Heart right ventricle (tissue), 16 donors: ENCODE measurements around the gene GRIK5. TPM values are rescaled to one million over a fixed set of nuclear protein-coding genes. Genes with fewer than 3 reads are reported as not detected.

ENCODE experiments used
- ATAC-seq, 8 donors: fragments of 200-7000 bp; cut with Tn5 transposase; one replicate each; pipeline ENCODE4 v1.9.1; 2020; ENCODE audit warnings: mild to moderate bottlenecking in 8 of 8, moderate library complexity in 8 of 8, moderate number of reproducible peaks in 1 of 8
- DNase-seq, 2 donors: peaks; one replicate each; pipeline ENCODE4 v3.0.0-alpha.2; 2020
- H3K27ac ChIP-seq, 10 donors: fragments of 200-600 bp; sonication (generic) in 2 of 10; one replicate each; pipeline versions ENCODE4 v1.5.0 to v1.8.0; 2020 to 2022; ENCODE audit warnings: mild to moderate bottlenecking in 3 of 10
- H3K27me3 ChIP-seq, 7 donors: fragments of 200-600 bp; one replicate each; pipeline ENCODE4 v1.8.0; 2021 to 2022; ENCODE audit warnings: mild to moderate bottlenecking in 2 of 7
- H3K36me3 ChIP-seq, 9 donors: fragments of 200-600 bp; sonication (generic) in 1 of 9; one replicate each; pipeline versions ENCODE4 v1.5.0 to v1.8.0; 2020 to 2022; ENCODE audit warnings: mild to moderate bottlenecking in 2 of 9
- H3K4me1 ChIP-seq, 9 donors: fragments of 200-600 bp; sonication (generic) in 1 of 9; one replicate each; pipeline versions ENCODE4 v1.5.0 to v1.8.0; 2020 to 2022; ENCODE audit warnings: mild to moderate bottlenecking in 4 of 9
- H3K4me3 ChIP-seq, 10 donors: fragments of 200-600 bp; sonication (generic) in 2 of 10; one replicate each; pipeline versions ENCODE4 v1.5.0 to v1.8.0; 2020 to 2022; ENCODE audit warnings: mild to moderate bottlenecking in 7 of 10, moderate library complexity in 2 of 10
- H3K9me3 ChIP-seq, 11 donors: fragments of 200-600 bp in 10 of 11; sonication (generic) in 2 of 11; one replicate each; pipeline versions ENCODE4 v1.5.0 to v1.8.0; 2013 to 2022; ENCODE audit warnings: mild to moderate bottlenecking in 2 of 11, control low read depth in 1 of 11, moderate library complexity in 1 of 11
- CTCF ChIP-seq, 9 donors: fragments of 200-600 bp; sonication (generic) in 2 of 9; IDR thresholded peaks; one replicate each; pipeline versions ENCODE4 v1.5.0 to v1.8.0; 2021 to 2022; ENCODE audit warnings: antibody characterized with exemption in 9 of 9, mild to moderate bottlenecking in 5 of 9, moderate library complexity in 1 of 9
- WGBS, 2 donors: extraction: QIAGEN DNeasy Blood & Tissue Kit; methylation state at CpG; one replicate each; pipeline ENCODE4 v1.1.7; 2013; ENCODE audit warnings: inconsistent platforms in 1 of 2; 5-methylcytosine and 5-hydroxymethylcytosine counted together
- intact Hi-C, 10 donors: fragments of 100-400 bp; cut with DNase I; formaldehyde crosslinking; loops; one replicate each; pipeline versions ENCODE4 v1.11.1 to v1.14.2; 2022
- polyA plus RNA-seq, 2 donors: library from polyadenylated mRNA; stranded (reverse); fragments of 200-250 nt; gene quantifications; one replicate each; pipeline ENCODE4 v1.2.3, GENCODE V29; 2013
- total RNA-seq, 10 donors: library from RNA; stranded (reverse); fragmentation: NEBNext Ultra II Directional in 3 of 10; extraction: Animal tissue kit (Norgen Biotek cat#: 25700) in 3 of 10; gene quantifications; one replicate each; pipeline versions ENCODE4 v1.2.1 to v1.2.4, GENCODE V29; 2021 to 2023
- donor health status: Arrhythmogenic right ventricular cardiomyopathy.
- donor health status: ischemic (EF 13 %, LVEDD 7.1; RV severe dilation, severe dysfunction).
- donor health status: healthy with polysubstance abuse.
- donor health status: DM: no; HTN: yes; CAD: no.
- donor health status: DM: no; HTN: no; CAD: no.
- donor health status: ischemic (EF 25% LVEDD 6.9; RV normal size, moderate dysfunction).
- donor health status: ischemic (EF 25% LVEDD 5.7; RV mildly dilated, moderate dysfunction).
- donor health status: healthy.
- donor health status: DM: yes; HTN: yes; CAD: no.
- donor health status: Ischemic cardiomyopathy.
- donor health status: ischemic (EF 35%, LVEDD 5.7; RV mildly dilated, moderate dysfunction).
- donor health status: nonischemic (EF 11% LVEDD 7.7; RV severe dilation, severe dysfunction).
- donor health status: DM: yes; HTN: yes; CAD: no.
- donor health status: PGD.
- donor health status: ischemic (EF 29% LVEDD 5.4; RV normal size, mild dysfunction).
- donor health status: nonischemic (EF 23%, LVEDD 6.1; RV moderate dilation, normal function).

Gene GRIK5
- total and polyA plus RNA-seq, 12 donors = 0.35 to 9.3 (median 2.9) TPM

- DNase-seq = no peak
- ATAC-seq = no peak
- Histone ChIP-seq H3K36me3 (peaks cover 0 to 14% (median 0%) of the 10 kb centered on the region in 9 donors), H3K9me3 (no peaks in the 10 kb centered on the region), H3K27me3 (peaks cover 0 to 6% (median 0%) of the 10 kb centered on the region in 7 donors), H3K27ac (peak overlapping the region in 1 of 10 donors; percentile 79), H3K4me1 (peaks cover 2 to 41% (median 18%) of the 10 kb centered on the region in 9 donors), H3K4me3 (no peak overlapping the region)
- 78 to 82% methylated on average over 3 of the region's 3 CpGs for WGBS, 2 donors
- intact Hi-C loops = loop anchor here in 1 of 10 donors (5.0 kb wide), 1 partner anchor 70 kb away; no protein-coding TSS in a partner anchor
- no peak for TF ChIP-seq CTCF (IDR thresholded peaks at IDR 0.05)
Observed at GRCh38 chr19:42111811-42112210, 41.8 kb upstream of the GRIK5 start.

DNA sequence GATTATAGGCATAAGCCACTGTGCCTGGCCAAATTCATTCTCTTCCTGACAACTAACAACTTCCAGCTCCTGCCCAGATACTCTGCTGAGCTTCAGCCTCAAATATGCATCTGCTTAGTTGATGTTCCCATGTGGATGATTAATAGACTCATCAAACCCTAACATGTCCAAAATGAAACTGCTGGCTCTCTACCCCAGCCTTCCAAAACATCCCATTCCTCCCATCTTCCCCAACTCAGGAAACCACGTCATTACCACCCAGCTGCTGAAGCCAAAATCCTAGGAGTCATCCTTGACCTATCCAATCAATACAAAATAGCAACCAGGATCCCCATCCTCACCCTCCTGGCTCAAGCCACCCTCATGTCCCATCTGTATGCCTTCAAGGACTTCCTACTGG is 41.4 kb upstream of the GRIK5 start:
- H3K36me3 ChIP-seq = peaks cover 0 to 10% (median 0%) of the 10 kb centered on the region in 9 donors
- 61 to 74% methylated on average over 1 of the region's 1 CpG for WGBS, 2 donors
- H3K27ac ChIP-seq = peak overlapping the region in 1 of 10 donors; percentile 79
- H3K27me3 ChIP-seq = peaks cover 0 to 8% (median 2%) of the 10 kb centered on the region in 7 donors
- intact Hi-C loops = loop anchor here in 1 of 10 donors (5.0 kb wide), 1 partner anchor 71 kb away; no protein-coding TSS in a partner anchor
- H3K9me3 ChIP-seq = no peaks in the 10 kb centered on the region
- TF ChIP-seq CTCF (IDR thresholded peaks at IDR 0.05) = no peak
- H3K4me3 ChIP-seq = no peak overlapping the region
- DNase-seq (no peak), ATAC-seq (no peak)
- H3K4me1 ChIP-seq = peaks cover 2 to 41% (median 18%) of the 10 kb centered on the region in 9 donors

DNA sequence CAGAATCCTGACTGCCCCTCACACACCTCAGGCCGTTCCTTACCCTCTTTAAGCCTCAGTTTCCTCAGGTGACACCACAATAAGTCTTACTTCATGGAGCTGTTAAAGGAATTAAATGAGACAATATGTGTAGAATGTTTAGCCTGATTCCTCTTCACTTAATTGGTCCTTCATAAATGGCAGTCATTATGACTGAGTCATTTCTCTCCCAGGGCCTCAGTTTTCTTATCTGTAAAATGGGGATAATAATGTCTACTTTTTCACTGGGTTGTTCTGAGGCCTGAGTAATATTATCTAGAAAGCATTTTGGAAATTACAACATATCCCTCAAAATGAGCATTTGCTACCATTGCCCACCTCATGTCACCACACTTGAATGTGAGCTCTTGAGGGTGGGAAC is 40.7 kb upstream of the GRIK5 start:
- ATAC-seq (no peak), DNase-seq (no peak)
- peak overlapping the region in 1 of 10 donors; percentile 26 for H3K27ac ChIP-seq
- 67 to 72% methylated on average over 1 of the region's 1 CpG for WGBS, 2 donors
- peaks cover 0 to 15% (median 6%) of the 10 kb centered on the region in 7 donors for H3K27me3 ChIP-seq
- peaks cover 0 to 3% (median 0%) of the 10 kb centered on the region in 9 donors for H3K36me3 ChIP-seq
- no peak for TF ChIP-seq CTCF (IDR thresholded peaks at IDR 0.05)
- no peaks in the 10 kb centered on the region for H3K9me3 ChIP-seq
- H3K4me3 ChIP-seq = no peak overlapping the region
- intact Hi-C loops = loop anchor here in 1 of 10 donors (5.0 kb wide), 1 partner anchor 72 kb away; no protein-coding TSS in a partner anchor
- H3K4me1 ChIP-seq = peaks cover 2 to 41% (median 18%) of the 10 kb centered on the region in 9 donors

DNA sequence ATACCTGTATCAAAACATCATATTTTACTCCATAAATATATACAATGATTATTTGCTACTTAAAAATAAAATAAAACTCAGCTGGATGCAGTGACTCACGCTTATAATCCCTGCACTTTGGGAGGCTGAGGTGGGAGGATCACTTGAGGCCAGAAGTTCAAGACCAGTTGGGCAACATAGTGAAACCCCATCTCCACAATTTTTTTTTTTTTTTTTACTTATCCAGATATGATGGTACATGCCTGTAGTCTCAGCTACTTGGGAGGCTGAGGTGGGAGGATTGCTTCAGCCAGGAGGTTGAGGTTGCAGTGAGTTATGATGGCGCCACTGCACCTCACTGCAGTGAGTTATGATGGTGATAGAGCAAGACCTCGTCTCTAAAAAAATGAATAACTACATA is 39.9 kb upstream of the GRIK5 start:
- DNase-seq (no peak), ATAC-seq (no peak)
- 83 to 91% methylated on average over 3 of the region's 3 CpGs for WGBS, 2 donors
- Histone ChIP-seq H3K27me3 (peaks cover 0 to 21% (median 6%) of the 10 kb centered on the region in 7 donors), H3K27ac (no peak overlapping the region), H3K36me3 (no peaks in the 10 kb centered on the region), H3K9me3 (no peaks in the 10 kb centered on the region), H3K4me3 (no peak overlapping the region), H3K4me1 (peaks cover 2 to 41% (median 18%) of the 10 kb centered on the region in 9 donors)
- intact Hi-C loops = loop anchor here in 4 of 10 donors (2.0 to 5.0 kb wide), 2 partner anchors 72 to 75 kb away; no protein-coding TSS in a partner anchor
- no peak for TF ChIP-seq CTCF (IDR thresholded peaks at IDR 0.05)
